Endothelial cell of umbilical vein (primary cell): Measurements from ENCODE around the gene PRPF19.

ENCODE experiments used
- CTCF ChIP-seq, 2 donors: IDR thresholded peaks; 1 replicate in 1 of 2; 2 replicates in 1 of 2; pipeline ENCODE4 v1.5.1; 2011; ENCODE audit warnings: low read length in 2 of 2, mild to moderate bottlenecking in 2 of 2, moderate library complexity in 2 of 2, control low read depth in 1 of 2, inconsistent platforms in 1 of 2, low read depth in 1 of 2; ENCODE audit not compliant: insufficient read depth in 1 of 2; ENCODE audit errors: extremely low read depth in 1 of 2
- EZH2 ChIP-seq: IDR thresholded peaks from 2 replicates; pipeline ENCODE4 v1.6.1; 2012; ENCODE audit warnings: borderline replicate concordance, low read depth, mild to moderate bottlenecking, moderate library complexity, low read length, inconsistent platforms; ENCODE audit not compliant: severe bottlenecking
- FOS ChIP-seq: IDR thresholded peaks from 2 replicates; pipeline ENCODE4 v1.6.1; 2011; ENCODE audit warnings: mild to moderate bottlenecking, low read length, moderate library complexity, borderline replicate concordance; ENCODE audit not compliant: insufficient read depth
- MYC ChIP-seq: IDR thresholded peaks from one replicate; pipeline ENCODE4 v1.6.1; 2011; ENCODE audit warnings: mild to moderate bottlenecking, low read depth, low read length
- POLR2A ChIP-seq: IDR thresholded peaks from 2 replicates; pipeline ENCODE4 v1.6.1; 2012; ENCODE audit warnings: low read depth, mild to moderate bottlenecking, control low read depth, low read length
- POLR2AphosphoS5 ChIP-seq: IDR thresholded peaks from 2 replicates; pipeline ENCODE4 v1.6.1; 2012; ENCODE audit warnings: low read depth, mild to moderate bottlenecking, control low read depth, low read length, moderate library complexity; ENCODE audit not compliant: insufficient read depth

DNA sequence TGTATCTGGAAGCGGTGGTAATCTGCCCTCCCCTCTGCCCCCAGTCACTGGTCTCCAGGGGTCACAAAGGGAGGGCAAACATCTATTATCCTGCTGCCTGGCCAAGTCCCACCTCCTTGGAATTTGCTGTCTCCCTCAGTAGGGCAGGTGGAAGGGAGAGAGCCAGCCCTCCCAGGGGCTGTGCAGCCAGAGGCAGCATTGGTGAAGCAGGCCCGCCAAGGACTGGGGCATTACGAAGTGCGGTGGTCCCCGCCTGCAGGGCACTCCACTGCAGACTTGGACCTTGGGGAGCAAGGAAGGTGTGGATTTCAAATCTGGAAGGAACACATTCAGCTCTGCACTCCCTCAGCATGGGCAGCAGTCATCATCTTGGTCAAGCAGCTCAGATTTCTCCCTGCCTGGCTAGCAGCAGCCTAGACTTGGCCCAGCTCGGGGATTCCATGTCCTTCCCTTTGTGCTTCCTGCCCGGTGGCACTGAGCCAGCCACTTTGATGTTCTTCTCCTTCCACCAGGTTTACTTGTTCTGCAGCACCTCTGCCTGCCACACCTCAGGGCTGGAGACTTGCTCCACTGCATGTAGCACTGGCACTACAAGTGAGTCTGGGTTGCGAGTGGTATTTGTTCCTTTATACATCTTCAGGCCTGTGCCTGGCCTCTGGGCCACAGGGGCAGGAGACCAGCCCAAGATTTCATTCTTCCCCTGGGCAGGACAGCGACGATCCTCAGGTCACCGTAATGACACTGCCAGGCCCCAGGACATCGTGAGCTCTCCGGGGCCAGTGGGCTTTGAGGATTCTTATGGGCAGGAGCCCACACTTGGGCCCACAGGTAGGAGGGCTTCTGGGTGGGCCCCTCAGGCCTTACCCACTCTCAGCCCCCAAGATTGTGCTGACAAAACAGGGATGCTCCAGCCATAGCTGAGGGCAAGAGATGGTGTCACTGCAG lies 31.7 kb downstream of the PRPF19 start:
- no peak for TF ChIP-seq POLR2AphosphoS5
- TF ChIP-seq CTCF (IDR thresholded peaks at IDR 0.05; ENCODE audit: extremely low read depth in 1 of 2, insufficient read depth in 1 of 2, low read depth in 1 of 2, low read length in 2 of 2): no peak
- no peak for TF ChIP-seq POLR2A
- no peak for TF ChIP-seq EZH2
- TF ChIP-seq MYC: no peak
- no peak for TF ChIP-seq FOS
